ENCODE data around the gene EIF3F. TPM values are rescaled to one million over a fixed set of nuclear protein-coding genes. Genes with fewer than 3 reads are reported as not detected.

Gene EIF3F
- total and polyA plus RNA-seq, 2 of the 13 experiments (the other 11 are each of a cell fraction or from before 2014, with no cell fraction given) = 109 to 191 TPM

DNA sequence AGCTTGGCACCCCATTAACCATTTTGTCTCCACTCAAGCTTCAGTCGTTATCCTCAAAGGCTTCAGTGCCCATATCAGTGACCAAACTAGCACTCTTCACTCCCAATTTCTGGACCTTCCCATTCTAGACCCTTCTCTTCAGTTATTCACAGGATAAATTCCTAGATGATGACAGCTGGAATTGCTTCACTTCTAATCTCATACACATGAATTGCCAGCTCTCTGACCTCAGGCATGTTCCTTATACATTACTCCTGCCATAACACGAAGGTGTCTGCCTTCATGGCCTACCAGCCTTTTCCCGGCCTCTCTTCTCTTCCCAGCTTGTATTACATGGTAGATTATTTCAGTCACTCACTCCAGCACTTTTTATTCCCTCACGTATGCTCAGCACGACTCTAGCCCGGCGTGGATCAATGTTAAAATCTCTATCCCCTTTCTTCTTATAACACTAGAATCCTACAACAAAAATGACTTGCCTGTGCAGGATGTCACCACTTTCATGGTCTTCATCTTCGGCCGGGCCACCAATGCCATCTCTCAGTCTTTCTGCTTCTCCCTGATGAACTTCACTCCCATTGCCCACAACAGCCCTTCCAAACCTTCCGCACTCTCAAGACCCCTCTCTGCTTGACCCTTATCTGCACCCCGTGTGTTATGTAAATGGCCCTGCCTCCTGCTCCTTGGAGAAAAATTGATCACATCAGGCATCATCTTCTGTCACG lies 36.9 kb downstream of the EIF3F start:
- Histone ChIP-seq H2AFZ (ENCODE audit: low read length) (no peak overlapping the region), H3K36me3 (replicated peaks in 1 of 2; ENCODE audit: control insufficient read depth in 1 of 2, insufficient read depth in 2 of 2, low read length in 2 of 2) (no peaks in the 10 kb centered on the region), H4K20me1 (ENCODE audit: insufficient read depth, low read length) (no peaks in the 10 kb centered on the region), H3K4me1 (ENCODE audit: insufficient read depth, low read length) (peaks cover 14% of the 10 kb centered on the region), H3K4me3 (replicated peaks in 1 of 3; ENCODE audit: insufficient read depth in 1 of 3, low read depth in 2 of 3, low read length in 3 of 3) (no peak overlapping the region), H3K27me3 (ENCODE audit: control insufficient read depth in 1 of 2, insufficient read depth in 2 of 2, low read length in 2 of 2) (peaks cover 8 to 29% of the 10 kb centered on the region in 2 experiments), H3K4me2 (ENCODE audit: low read depth, low read length) (no peak overlapping the region), H3K79me2 (ENCODE audit: insufficient read depth, low read length) (no peaks in the 10 kb centered on the region), H3K9me3 (ENCODE audit: low read length) (no peaks in the 10 kb centered on the region), H3K9ac (ENCODE audit: insufficient read depth, low read depth, low read length) (no peak overlapping the region), H3K27ac (ENCODE audit: extremely low read length, insufficient read depth, low read length) (no peak overlapping the region)
- POLR2A ChIA-PET = no interaction called here
- intact Hi-C loops (cut with micrococcal nuclease; ENCODE audit: unreplicated experiment) (no loop called here), in situ Hi-C loops (cut with HindIII; ENCODE audit: extremely low pct_ligation_motif_present, low pct_unique_long_range_greater_than_20kb) (no loop called here)
- no TSS peak for BruUV-seq (replicated peaks)
- WGBS (ENCODE audit: low lambda C conversion rate) = 57% methylated on average over 12 of the region's 12 CpGs
- no peak for ATAC-seq
- DNase-seq (ENCODE audit: low spot score) = no peak
- FAIRE-seq = no peak
- CTCF ChIA-PET (ENCODE audit: low intra/inter-chr PET ratio, low total read pairs) = no interaction called here
- TF ChIP-seq MYNN (CRISPR knock-in tag; IDR thresholded peaks at IDR 0.05; ENCODE audit: low read depth) = no peak
- no peak for TF ChIP-seq ZSCAN30 (CRISPR knock-in tag; IDR thresholded peaks at IDR 0.05)
- TF ChIP-seq, protein P1, sequence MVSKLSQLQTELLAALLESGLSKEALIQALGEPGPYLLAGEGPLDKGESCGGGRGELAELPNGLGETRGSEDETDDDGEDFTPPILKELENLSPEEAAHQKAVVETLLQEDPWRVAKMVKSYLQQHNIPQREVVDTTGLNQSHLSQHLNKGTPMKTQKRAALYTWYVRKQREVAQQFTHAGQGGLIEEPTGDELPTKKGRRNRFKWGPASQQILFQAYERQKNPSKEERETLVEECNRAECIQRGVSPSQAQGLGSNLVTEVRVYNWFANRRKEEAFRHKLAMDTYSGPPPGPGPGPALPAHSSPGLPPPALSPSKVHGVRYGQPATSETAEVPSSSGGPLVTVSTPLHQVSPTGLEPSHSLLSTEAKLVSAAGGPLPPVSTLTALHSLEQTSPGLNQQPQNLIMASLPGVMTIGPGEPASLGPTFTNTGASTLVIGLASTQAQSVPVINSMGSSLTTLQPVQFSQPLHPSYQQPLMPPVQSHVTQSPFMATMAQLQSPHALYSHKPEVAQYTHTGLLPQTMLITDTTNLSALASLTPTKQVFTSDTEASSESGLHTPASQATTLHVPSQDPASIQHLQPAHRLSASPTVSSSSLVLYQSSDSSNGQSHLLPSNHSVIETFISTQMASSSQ (IDR thresholded peaks at IDR 0.05; ENCODE audit: low read depth) = no peak
- TF ChIP-seq, protein P1 (CRISPR knock-in tag; IDR thresholded peaks at IDR 0.05; ENCODE audit: borderline replicate concordance) = no peak
- TF ChIP-seq ZNF614 (CRISPR knock-in tag; IDR thresholded peaks at IDR 0.05; ENCODE audit: borderline replicate concordance) = no peak
- TF ChIP-seq SRY (CRISPR knock-in tag; IDR thresholded peaks at IDR 0.05) = no peak
- TF ChIP-seq, protein P2, sequence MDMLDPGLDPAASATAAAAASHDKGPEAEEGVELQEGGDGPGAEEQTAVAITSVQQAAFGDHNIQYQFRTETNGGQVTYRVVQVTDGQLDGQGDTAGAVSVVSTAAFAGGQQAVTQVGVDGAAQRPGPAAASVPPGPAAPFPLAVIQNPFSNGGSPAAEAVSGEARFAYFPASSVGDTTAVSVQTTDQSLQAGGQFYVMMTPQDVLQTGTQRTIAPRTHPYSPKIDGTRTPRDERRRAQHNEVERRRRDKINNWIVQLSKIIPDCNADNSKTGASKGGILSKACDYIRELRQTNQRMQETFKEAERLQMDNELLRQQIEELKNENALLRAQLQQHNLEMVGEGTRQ (IDR thresholded peaks at IDR 0.05; ENCODE audit: low read depth, low read length) = no peak
- TF ChIP-seq, protein P2 (CRISPR knock-in tag; IDR thresholded peaks at IDR 0.05; ENCODE audit: borderline replicate concordance) = no peak
- TF ChIP-seq ZNF124 (CRISPR knock-in tag; IDR thresholded peaks at IDR 0.05) = no peak
- no peak for TF ChIP-seq MYC (CRISPR knock-in tag; IDR thresholded peaks at IDR 0.05; ENCODE audit: borderline replicate concordance)
- TF ChIP-seq CEBPG (CRISPR knock-in tag; IDR thresholded peaks at IDR 0.05) = no peak
- TF ChIP-seq FIP1L1 (IDR thresholded peaks at IDR 0.05; ENCODE audit: borderline replicate concordance, insufficient read depth, low read depth, low read length) = no peak
- TF ChIP-seq ZBTB21 (CRISPR knock-in tag; IDR thresholded peaks at IDR 0.05) = no peak
- no peak for TF ChIP-seq ZBTB33 (CRISPR knock-in tag; IDR thresholded peaks at IDR 0.05)
- TF ChIP-seq ZNF567 (CRISPR knock-in tag; IDR thresholded peaks at IDR 0.05; ENCODE audit: borderline replicate concordance) = no peak
- no peak for TF ChIP-seq CREBL2 (CRISPR knock-in tag; IDR thresholded peaks at IDR 0.05; ENCODE audit: borderline replicate concordance)
- no peak for TF ChIP-seq GLI4 (CRISPR knock-in tag; IDR thresholded peaks at IDR 0.05; ENCODE audit: borderline replicate concordance)

Data from HepG2 (cell line).